DND-41 (cell line): ENCODE data around the gene PPP4R3A.

Source experiments
- CTCF ChIP-seq: IDR thresholded peaks from 2 replicates; pipeline ENCODE4 v1.5.1; 2012; ENCODE audit warnings: borderline replicate concordance, low read length, moderate library complexity, mild to moderate bottlenecking; ENCODE audit not compliant: poor library complexity, severe bottlenecking; ENCODE audit errors: extremely low read depth
- EZH2 ChIP-seq: IDR thresholded peaks from 3 replicates; pipeline ENCODE4 v1.6.1; 2012; ENCODE audit warnings: borderline replicate concordance, low read depth, mild to moderate bottlenecking, moderate library complexity, low read length, inconsistent platforms; ENCODE audit not compliant: severe bottlenecking

- TF ChIP-seq EZH2 (no peak), CTCF (no peak)
Measured at GRCh38 chr14:91438845-91439244, 71.3 kb downstream of the PPP4R3A start.
